Renal cortex interstitium (tissue), 11 donors: ENCODE measurements around the gene ARSA. TPM values are rescaled to one million over a fixed set of nuclear protein-coding genes. Genes with fewer than 3 reads are reported as not detected.
"Not testable (repeated sequence)": the region's sequence is repeated elsewhere in the genome, so short reads cannot be mapped to it uniquely, and the experiment has no call there.

Source experiments
- DNase-seq, 11 donors: peaks; one replicate each; pipeline ENCODE4 v3.0.0-alpha.2; 2013; ENCODE audit warnings: low read depth in 9 of 11, low spot score in 4 of 11; ENCODE audit errors: extremely low read depth in 1 of 11
- polyA plus RNA-seq, 3 donors: library from polyadenylated mRNA; unstranded; fragments of 120-200 nt; gene quantifications; one replicate each; pipeline ENCODE4 v1.2.1, GENCODE V29; 2013; ENCODE audit not compliant: insufficient read length in 3 of 3

The ARSA gene
- polyA plus RNA-seq, 3 donors = 12.2 to 20.8 (median 13.5) TPM

- no peak for DNase-seq
Measured at GRCh38 chr22:50608996-50609395, 19.0 kb downstream of the ARSA start.

- not testable (repeated sequence) for DNase-seq
Measured at GRCh38 chr22:50608058-50608840, 19.7 kb downstream of the ARSA start.

GRCh38 chr22:50607659-50608020 lies 20.3 kb downstream of the ARSA start:
- no peak for DNase-seq

- DNase-seq = no peak
Measured at GRCh38 chr22:50606946-50607658, 20.9 kb downstream of the ARSA start.

GRCh38 chr22:50606165-50606945 lies 21.6 kb downstream of the ARSA start:
- no peak for DNase-seq

GRCh38 chr22:50605613-50606074 lies 22.3 kb downstream of the ARSA start:
- no peak for DNase-seq

- no peak for DNase-seq
Measured at GRCh38 chr22:50605002-50605612, 22.8 kb downstream of the ARSA start.

- no peak for DNase-seq
Measured at GRCh38 chr22:50604256-50605001, 23.5 kb downstream of the ARSA start.

GRCh38 chr22:50603511-50604255 lies 24.3 kb downstream of the ARSA start:
- no peak for DNase-seq

GRCh38 chr22:50602338-50602700 lies 25.6 kb downstream of the ARSA start:
- DNase-seq = no peak

GRCh38 chr22:50601669-50602337 lies 26.1 kb downstream of the ARSA start:
- DNase-seq = no peak

GRCh38 chr22:50600967-50601668 lies 26.8 kb downstream of the ARSA start:
- DNase-seq = no peak

GRCh38 chr22:50600538-50600937 lies 27.4 kb downstream of the ARSA start, which contains the start of gene MAPK8IP2:
Gene MAPK8IP2, plus strand, starts transcription at chr22:50600793. Its CDS starts 26 bp downstream, at chr22:50600819.
- no peak for DNase-seq

GRCh38 chr22:50599816-50600455 lies 28.0 kb downstream of the ARSA start:
- DNase-seq = peak in 6 of 11 donors; percentile 35 to 64 (median 49)

- no peak for DNase-seq
Measured at GRCh38 chr22:50597097-50597496, 30.9 kb downstream of the ARSA start.

- DNase-seq = no peak
Measured at GRCh38 chr22:50595189-50595588, 32.8 kb downstream of the ARSA start.
